ENCODE measurements around the gene PDZD7.
"Not testable (repeated sequence)": the region's sequence is repeated elsewhere in the genome, so short reads cannot be mapped to it uniquely, and the experiment has no call there.

PDZD7 gene

DNA sequence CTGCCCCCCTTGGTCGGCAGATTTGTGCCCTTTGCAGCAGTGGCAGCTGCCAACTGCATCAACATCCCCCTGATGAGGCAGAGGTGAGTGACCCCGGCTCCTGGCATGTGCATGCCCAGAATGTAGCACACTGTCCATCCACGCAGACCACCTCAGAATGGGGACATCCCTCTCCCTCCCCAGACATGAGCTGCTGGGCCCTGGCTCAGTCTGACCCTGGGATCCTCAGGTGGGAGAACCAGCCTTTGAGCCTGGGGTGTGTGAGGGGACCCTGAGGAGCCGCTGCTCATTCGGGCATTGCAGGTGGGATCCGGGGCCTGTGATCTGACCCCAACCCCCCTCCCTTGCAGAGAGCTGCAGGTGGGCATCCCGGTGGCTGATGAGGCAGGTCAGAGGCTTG lies 5.8 kb upstream of the PDZD7 start:
- TF ChIP-seq, protein P1, sequence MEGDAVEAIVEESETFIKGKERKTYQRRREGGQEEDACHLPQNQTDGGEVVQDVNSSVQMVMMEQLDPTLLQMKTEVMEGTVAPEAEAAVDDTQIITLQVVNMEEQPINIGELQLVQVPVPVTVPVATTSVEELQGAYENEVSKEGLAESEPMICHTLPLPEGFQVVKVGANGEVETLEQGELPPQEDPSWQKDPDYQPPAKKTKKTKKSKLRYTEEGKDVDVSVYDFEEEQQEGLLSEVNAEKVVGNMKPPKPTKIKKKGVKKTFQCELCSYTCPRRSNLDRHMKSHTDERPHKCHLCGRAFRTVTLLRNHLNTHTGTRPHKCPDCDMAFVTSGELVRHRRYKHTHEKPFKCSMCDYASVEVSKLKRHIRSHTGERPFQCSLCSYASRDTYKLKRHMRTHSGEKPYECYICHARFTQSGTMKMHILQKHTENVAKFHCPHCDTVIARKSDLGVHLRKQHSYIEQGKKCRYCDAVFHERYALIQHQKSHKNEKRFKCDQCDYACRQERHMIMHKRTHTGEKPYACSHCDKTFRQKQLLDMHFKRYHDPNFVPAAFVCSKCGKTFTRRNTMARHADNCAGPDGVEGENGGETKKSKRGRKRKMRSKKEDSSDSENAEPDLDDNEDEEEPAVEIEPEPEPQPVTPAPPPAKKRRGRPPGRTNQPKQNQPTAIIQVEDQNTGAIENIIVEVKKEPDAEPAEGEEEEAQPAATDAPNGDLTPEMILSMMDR (IDR thresholded peaks at IDR 0.05; ENCODE audit: control extremely low read depth, extremely low read depth, low read depth, missing control alignments), result no peak
- ChIA-PET POLR2A (no interaction called here), CTCF (interaction anchor here (1.0 to 28.8 kb wide), 3 partner anchors 11 to 56 kb away, joined by 3 to 855 read pairs (median 3); partner anchors contain the start of gene KAZALD1)
- DNase-seq (ENCODE audit: extremely low spot score), result no peak

DNA sequence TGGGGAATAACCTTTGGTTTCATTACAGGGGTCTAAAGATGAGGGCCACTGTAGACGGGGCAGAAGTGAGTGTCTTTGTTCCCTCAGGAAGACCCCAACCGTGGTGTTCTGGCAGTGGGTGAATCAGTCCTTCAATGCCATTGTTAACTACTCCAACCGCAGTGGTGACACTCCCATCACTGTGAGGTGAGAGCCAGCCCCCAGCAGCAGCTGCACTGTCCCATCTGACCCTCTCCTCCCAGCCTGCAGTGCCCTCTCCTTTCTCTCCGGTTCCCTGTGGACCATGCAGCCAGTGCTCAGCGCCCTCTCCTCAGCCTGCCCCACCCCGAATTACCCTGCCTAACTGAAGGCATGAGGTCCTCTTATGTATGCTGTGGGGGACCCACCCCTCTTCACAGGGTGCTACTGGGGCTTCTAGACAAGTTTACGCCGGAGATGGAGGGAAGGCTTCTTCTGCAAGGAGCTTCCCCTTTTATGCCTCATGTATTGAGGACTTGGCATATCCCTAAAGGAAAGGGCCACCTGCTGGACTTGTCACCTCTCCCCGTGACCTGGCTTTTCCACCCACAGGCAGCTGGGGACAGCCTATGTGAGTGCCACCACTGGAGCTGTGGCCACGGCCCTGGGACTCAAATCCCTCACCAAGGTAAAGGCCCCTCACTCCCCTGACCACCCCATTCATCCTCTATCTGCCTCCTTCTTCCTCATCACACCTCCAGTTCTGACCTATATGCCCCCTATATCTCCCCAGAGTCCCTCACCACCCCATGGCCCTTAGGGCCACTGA lies 5.2 kb upstream of the PDZD7 start:
- ChIA-PET CTCF (interaction anchor here (0.7 to 28.8 kb wide), 4 partner anchors 17 to 106 kb away, joined by 3 to 855 read pairs (median 3); partner anchors contain the start of gene KAZALD1), POLR2A (no interaction called here)
- TF ChIP-seq, protein P1 (IDR thresholded peaks at IDR 0.05; ENCODE audit: control extremely low read depth, extremely low read depth, low read depth, missing control alignments), result no peak
- no peak for DNase-seq (ENCODE audit: extremely low spot score)

DNA sequence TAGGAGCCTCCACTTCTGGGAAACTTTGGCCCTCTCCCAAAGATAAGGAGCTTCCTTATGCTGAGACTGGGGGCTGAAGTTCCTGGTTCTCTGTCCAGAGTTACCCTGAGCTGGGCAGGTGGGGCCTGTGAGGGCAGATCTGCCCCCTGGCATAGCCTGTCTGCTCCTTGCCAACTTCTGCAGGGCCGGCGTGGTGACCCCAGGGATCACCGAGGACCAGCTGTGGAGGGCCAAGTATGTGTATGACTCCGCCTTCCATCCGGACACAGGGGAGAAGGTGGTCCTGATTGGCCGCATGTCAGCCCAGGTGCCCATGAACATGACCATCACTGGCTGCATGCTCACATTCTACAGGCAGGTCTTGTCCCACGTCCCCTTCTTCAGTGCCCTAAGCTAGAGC lies 4.4 kb upstream of the PDZD7 start:
- TF ChIP-seq, protein P1 (IDR thresholded peaks at IDR 0.05; ENCODE audit: control extremely low read depth, extremely low read depth, low read depth, missing control alignments), result no peak

DNA sequence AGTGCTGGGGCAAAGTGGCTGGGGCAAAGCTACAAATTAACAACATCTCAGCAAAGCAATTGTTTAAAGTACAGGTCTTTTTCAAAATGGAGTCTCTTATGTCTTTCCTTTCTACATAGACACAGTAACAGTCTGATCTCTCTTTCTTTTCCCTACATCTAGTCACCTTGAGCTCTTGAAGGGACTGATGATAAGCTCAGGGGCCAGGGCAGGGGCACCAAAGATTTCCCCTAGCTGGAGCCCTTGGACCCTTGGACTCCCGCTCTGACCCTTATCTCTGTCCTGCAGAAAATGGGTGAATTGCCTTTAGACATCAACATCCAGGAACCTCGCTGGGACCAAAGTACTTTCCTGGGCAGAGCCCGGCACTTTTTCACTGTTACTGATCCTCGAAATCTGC lies 3.5 kb upstream of the PDZD7 start:
- POLR2A ChIA-PET; DNase-seq (ENCODE audit: extremely low spot score): not testable (repeated sequence)
- CTCF ChIA-PET, result interaction anchor here (0.7 to 28.8 kb wide), 5 partner anchors 9 to 172 kb away, joined by 3 to 855 read pairs (median 3); partner anchors contain the start of gene KAZALD1

More for the DNA sequence above, 4.4 kb upstream of the PDZD7 start:
- no peak for DNase-seq (ENCODE audit: extremely low spot score)
- POLR2A ChIA-PET, result no interaction called here
- CTCF ChIA-PET, result interaction anchor here (0.7 to 28.8 kb wide), 3 partner anchors 17 to 107 kb away, joined by 3 to 855 read pairs (median 3); partner anchors contain the start of gene KAZALD1

DNA sequence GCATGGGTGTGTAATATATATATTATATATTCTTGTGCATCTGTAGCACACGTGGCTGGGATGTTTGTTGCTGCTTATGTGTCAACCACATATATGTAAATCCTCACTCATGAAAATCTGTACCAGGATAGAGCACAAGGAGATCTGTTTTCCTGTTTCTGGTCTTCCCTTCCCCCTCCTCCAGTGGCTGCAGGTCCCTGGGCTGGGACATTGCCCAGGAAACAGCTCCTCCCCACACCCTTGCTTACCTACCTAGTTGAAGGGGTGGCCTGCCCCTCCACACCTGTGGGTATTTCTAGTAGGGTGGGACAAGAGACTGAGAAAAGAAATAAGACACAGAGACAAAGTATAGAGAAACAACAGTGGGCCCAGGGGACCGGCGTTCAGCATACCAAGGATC lies 2.3 kb upstream of the PDZD7 start:
- no peak for DNase-seq (ENCODE audit: extremely low spot score)
- TF ChIP-seq, protein P1 (IDR thresholded peaks at IDR 0.05; ENCODE audit: control extremely low read depth, extremely low read depth, low read depth, missing control alignments), result no peak
- ChIA-PET CTCF (interaction anchor here (1.1 to 28.8 kb wide), 6 partner anchors 8 to 109 kb away, joined by 3 to 855 read pairs (median 54); partner anchors contain the start of gene KAZALD1), POLR2A (no interaction called here)

DNA sequence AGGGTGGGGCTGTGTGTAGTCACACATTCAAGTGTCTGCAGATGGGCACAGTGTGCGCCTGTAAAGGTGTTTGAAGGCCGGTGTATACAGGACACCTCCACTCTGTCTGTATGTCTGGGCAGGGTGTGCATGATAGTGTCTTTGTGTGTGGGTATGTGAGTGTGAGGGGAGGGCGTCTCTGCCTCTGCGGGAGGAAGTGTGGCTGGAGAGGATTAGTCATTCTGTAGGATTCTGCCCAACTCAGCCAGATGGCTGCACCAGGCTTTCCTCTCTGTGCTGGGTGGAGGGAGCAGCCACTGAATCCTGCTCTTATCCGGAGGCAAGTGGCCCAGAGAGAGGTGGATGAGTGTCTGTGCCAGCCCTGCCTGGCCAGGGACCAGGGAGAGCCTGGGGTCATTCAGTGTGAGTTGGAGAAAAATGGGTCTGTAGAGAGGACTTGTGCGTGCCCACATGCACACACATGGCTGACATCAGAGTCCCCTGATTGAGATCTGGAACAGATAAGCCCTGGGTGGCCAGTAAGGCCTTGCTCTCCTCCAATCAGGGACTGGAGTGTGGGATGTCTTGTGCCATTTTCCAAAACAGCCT lies 1.8 kb upstream of the PDZD7 start:
- DNase-seq (ENCODE audit: extremely low spot score), result no peak
- POLR2A ChIA-PET, result interaction anchor here (1.0 kb wide), 1 partner anchor 10 kb away, joined by 4 read pairs; no protein-coding TSS in a partner anchor
- CTCF ChIA-PET, result interaction anchor here (1.0 to 28.8 kb wide), 7 partner anchors 8 to 109 kb away, joined by 3 to 855 read pairs (median 16); partner anchors contain the start of genes KAZALD1 and LZTS2
- TF ChIP-seq, protein P1 (IDR thresholded peaks at IDR 0.05; ENCODE audit: control extremely low read depth, extremely low read depth, low read depth, missing control alignments), result no peak

Measured in GM10248 (cell line).